Measurements from ENCODE around the gene GPR158.

GPR158 gene

DNA sequence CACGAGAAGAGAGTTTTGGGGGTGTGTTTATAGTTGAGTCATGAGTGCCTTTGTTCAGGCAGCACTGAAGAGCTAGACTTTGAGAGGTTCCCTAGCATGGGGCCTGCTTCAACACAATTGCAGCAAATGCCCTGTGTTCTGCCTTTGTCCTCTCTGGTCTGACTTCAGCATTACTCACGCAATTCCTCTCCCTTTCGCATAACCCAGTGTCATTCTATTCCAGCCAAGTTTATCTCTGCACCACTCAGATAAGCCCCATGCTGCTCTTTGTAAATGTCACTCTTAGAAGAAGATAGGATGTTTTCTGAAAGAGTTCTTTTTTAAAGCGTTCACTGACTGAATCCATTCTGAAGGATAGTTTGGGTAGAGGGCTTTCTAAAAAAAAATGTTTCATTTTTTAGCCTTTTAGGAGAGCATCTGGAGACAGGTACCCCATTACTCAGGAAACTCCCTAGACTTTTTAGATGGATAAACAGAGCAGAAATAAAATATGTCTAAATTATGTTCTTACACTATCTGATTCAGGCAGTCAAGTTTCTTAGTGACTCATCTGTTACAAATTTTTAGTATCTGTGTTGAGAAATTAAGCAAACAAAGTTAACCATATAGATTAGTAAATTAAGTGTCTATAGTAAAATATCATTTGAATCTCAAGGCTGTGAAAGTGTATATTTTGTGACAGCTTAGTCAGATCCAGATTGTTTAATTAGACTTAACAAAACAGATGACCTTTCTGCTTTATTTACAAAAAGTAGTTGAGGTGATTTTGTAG, 318.5 kb downstream of the GPR158 start:
- TF ChIP-seq, protein P1, sequence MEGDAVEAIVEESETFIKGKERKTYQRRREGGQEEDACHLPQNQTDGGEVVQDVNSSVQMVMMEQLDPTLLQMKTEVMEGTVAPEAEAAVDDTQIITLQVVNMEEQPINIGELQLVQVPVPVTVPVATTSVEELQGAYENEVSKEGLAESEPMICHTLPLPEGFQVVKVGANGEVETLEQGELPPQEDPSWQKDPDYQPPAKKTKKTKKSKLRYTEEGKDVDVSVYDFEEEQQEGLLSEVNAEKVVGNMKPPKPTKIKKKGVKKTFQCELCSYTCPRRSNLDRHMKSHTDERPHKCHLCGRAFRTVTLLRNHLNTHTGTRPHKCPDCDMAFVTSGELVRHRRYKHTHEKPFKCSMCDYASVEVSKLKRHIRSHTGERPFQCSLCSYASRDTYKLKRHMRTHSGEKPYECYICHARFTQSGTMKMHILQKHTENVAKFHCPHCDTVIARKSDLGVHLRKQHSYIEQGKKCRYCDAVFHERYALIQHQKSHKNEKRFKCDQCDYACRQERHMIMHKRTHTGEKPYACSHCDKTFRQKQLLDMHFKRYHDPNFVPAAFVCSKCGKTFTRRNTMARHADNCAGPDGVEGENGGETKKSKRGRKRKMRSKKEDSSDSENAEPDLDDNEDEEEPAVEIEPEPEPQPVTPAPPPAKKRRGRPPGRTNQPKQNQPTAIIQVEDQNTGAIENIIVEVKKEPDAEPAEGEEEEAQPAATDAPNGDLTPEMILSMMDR (IDR thresholded peaks at IDR 0.05; ENCODE audit: borderline replicate concordance, control extremely low read depth, extremely low read depth, insufficient read depth, missing control alignments): no peak
- DNase-seq (ENCODE audit: low spot score): no peak
- in situ Hi-C loops (cut with MboI; ENCODE audit: low sequenced_read_pairs, unreplicated experiment): no loop called here

- no peak for DNase-seq (ENCODE audit: low spot score)
- in situ Hi-C loops (cut with MboI; ENCODE audit: low sequenced_read_pairs, unreplicated experiment): no loop called here
- TF ChIP-seq, protein P1 (IDR thresholded peaks at IDR 0.05; ENCODE audit: borderline replicate concordance, control extremely low read depth, extremely low read depth, insufficient read depth, missing control alignments): no peak
Observed at GRCh38 chr10:25497246-25497645, 322.4 kb downstream of the GPR158 start.

GRCh38 chr10:25498645-25499044, 323.8 kb downstream of the GPR158 start:
- TF ChIP-seq, protein P1 (IDR thresholded peaks at IDR 0.05; ENCODE audit: borderline replicate concordance, control extremely low read depth, extremely low read depth, insufficient read depth, missing control alignments): no peak
- no peak for DNase-seq (ENCODE audit: low spot score)
- in situ Hi-C loops (cut with MboI; ENCODE audit: low sequenced_read_pairs, unreplicated experiment): no loop called here

DNA sequence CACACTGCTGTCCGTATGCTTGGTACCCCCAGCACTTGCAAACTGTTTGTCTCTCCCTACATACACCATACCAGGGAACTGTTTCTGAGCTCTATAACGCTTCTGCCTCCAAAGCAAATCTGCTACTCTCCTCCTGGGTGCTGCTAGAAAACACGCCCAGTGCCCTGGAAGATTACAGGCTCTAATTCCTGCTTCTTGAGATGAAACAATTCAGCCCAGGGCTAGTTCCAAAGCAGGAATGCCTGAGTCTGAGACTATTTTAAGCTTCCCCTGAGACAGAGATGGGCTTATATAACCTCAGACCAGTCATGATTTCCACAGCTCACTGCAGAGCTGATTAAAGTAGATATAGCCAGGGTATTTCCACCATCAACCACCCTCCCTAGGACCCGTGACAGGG, 327.1 kb downstream of the GPR158 start:
- DNase-seq (ENCODE audit: low spot score): no peak
- TF ChIP-seq, protein P1 (IDR thresholded peaks at IDR 0.05; ENCODE audit: borderline replicate concordance, control extremely low read depth, extremely low read depth, insufficient read depth, missing control alignments): no peak
- in situ Hi-C loops (cut with MboI; ENCODE audit: low sequenced_read_pairs, unreplicated experiment): no loop called here

DNA sequence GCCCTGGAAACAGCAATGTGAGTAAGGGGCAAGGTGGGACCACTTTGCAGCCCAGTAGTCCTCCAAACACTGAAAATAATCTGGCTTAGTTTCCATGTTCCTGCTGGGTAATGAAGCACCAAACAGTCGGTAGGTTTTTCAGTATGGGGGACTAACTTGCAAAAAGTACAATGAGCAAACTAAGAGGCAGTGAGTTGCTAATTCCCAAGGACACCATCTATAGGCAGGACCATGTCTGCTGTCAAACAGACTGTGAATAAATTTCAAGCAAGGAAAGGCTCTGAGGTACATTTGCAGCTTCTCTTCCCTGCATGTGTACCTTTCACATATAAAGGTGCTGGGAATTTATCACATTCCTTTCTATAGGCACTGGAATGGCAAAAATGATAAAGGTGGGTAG, 327.7 kb downstream of the GPR158 start:
- no peak for DNase-seq (ENCODE audit: low spot score)
- TF ChIP-seq, protein P1 (IDR thresholded peaks at IDR 0.05; ENCODE audit: borderline replicate concordance, control extremely low read depth, extremely low read depth, insufficient read depth, missing control alignments): no peak
- in situ Hi-C loops (cut with MboI; ENCODE audit: low sequenced_read_pairs, unreplicated experiment): no loop called here

DNA sequence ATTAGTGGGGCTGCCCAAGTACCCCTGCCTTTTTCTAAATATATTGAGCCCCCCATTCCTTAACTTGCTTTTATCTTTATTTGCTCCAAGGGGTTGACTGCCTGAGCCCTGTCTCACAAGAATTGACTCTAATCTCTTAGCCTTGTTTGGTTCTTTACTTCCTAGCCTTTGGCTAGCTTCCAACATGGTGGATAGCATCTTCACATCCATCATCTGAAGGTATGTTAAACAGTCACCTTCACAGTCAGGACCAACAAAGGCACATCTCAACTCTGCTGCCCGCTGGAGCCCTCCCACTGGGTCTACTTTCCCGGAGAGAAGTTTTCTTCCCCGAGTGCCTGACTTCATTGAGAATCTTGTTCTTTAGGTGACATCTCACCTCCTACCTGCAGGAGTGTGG, 329.5 kb downstream of the GPR158 start:
- no peak for DNase-seq (ENCODE audit: low spot score)
- TF ChIP-seq, protein P1 (IDR thresholded peaks at IDR 0.05; ENCODE audit: borderline replicate concordance, control extremely low read depth, extremely low read depth, insufficient read depth, missing control alignments): no peak
- in situ Hi-C loops (cut with MboI; ENCODE audit: low sequenced_read_pairs, unreplicated experiment): no loop called here

Data from GM13976 (cell line).